B cell (primary cell): ENCODE data around the gene RRM1. TPM values are rescaled to one million over a fixed set of nuclear protein-coding genes. Genes with fewer than 3 reads are reported as not detected.

Experiments used
- ATAC-seq: fragments of 200-7000 bp; cut with Tn5 transposase; one replicate; pipeline ENCODE4 v1.10.0; 2021; ENCODE audit warnings: low read depth, mild to moderate bottlenecking, moderate number of reproducible peaks, moderate library complexity
- CTCF ChIA-PET: fragments of 350-600 bp; sonication (Branson Sonifier 250); formaldehyde crosslinking; loops from one replicate; lab custom pipeline; 2021; ENCODE audit warnings: antibody characterized with exemption, inconsistent platforms; lab: Charles Lee
- POLR2A ChIA-PET: fragments of 350-600 bp; sonication (Branson Sonifier 250); formaldehyde crosslinking; loops from one replicate; lab custom pipeline; 2021; ENCODE audit warnings: antibody characterized with exemption; lab: Charles Lee
- DNase-seq: peaks from one replicate; pipeline ENCODE4 v3.0.0; 2013
- H2AFZ ChIP-seq: 2 replicates; pipeline ENCODE4 v1.6.1; 2012; ENCODE audit warnings: mild to moderate bottlenecking, low read depth, low read length; ENCODE audit not compliant: insufficient read depth, poor library complexity, severe bottlenecking
- H3K27ac ChIP-seq, 2 donors: 1 replicate in 1 of 2; 2 replicates in 1 of 2; pipeline ENCODE4 v1.5.1; 2012 to 2013; ENCODE audit warnings: low read length in 2 of 2, mild to moderate bottlenecking in 2 of 2, moderate library complexity in 1 of 2
- H3K27me3 ChIP-seq, 4 experiments: fragments of 200-600 bp in 1 of 4; sonication (generic) in 1 of 4; replicated peaks in 1 of 4; 1 replicate in 2 of 4; 2 replicates in 2 of 4; pipeline versions ENCODE4 v1.6.1 to v1.7.0; 2013 to 2016; ENCODE audit warnings: low read length in 3 of 4, mild to moderate bottlenecking in 2 of 4, mixed read lengths in 1 of 4, moderate library complexity in 1 of 4; ENCODE audit not compliant: insufficient read depth in 4 of 4, control insufficient read depth in 3 of 4; ENCODE audit errors: control extremely low read depth in 1 of 4
- H3K36me3 ChIP-seq, 2 experiments: replicated peaks in 1 of 2; 1 replicate in 1 of 2; 2 replicates in 1 of 2; pipeline versions ENCODE4 v1.6.1 to v1.7.1; 2013; ENCODE audit warnings: low read length in 1 of 2; ENCODE audit not compliant: insufficient read depth in 2 of 2, control insufficient read depth in 1 of 2; ENCODE audit errors: control extremely low read depth in 1 of 2, extremely low read depth in 1 of 2
- H3K4me1 ChIP-seq, 2 donors: fragments of 200-600 bp in 1 of 2; sonication (generic) in 1 of 2; 1 replicate in 1 of 2; 2 replicates in 1 of 2; pipeline versions ENCODE4 v1.5.1 to v1.6.1; 2013 to 2017; ENCODE audit warnings: low read length in 2 of 2; ENCODE audit not compliant: control insufficient read depth in 2 of 2, insufficient read depth in 2 of 2
- H3K4me2 ChIP-seq: replicated peaks from 2 replicates; pipeline ENCODE3; 2012; ENCODE audit warnings: mild to moderate bottlenecking, low read depth, low read length; ENCODE audit not compliant: poor library complexity, severe bottlenecking
- H3K4me3 ChIP-seq, 5 experiments: fragments of 200-600 bp in 1 of 5; sonication (generic) in 1 of 5; 1 replicate in 3 of 5; 2 replicates in 2 of 5; pipeline versions ENCODE4 v1.5.1 to v1.7.0; 2011 to 2016; ENCODE audit warnings: low read length in 4 of 5, mild to moderate bottlenecking in 4 of 5, low read depth in 2 of 5, control low read depth in 1 of 5, moderate library complexity in 1 of 5; ENCODE audit not compliant: insufficient read depth in 1 of 5; ENCODE audit errors: control extremely low read depth in 1 of 5, extremely low read depth in 1 of 5
- H3K79me2 ChIP-seq: fragments of 200-600 bp; sonication (generic); one replicate; pipeline ENCODE4 v1.6.0; 2016; ENCODE audit warnings: low read length; ENCODE audit not compliant: control insufficient read depth, insufficient read depth
- H3K9ac ChIP-seq: fragments of 200-600 bp; sonication (generic); 2 replicates; pipeline ENCODE4 v1.6.1; 2017; ENCODE audit warnings: mild to moderate bottlenecking, low read length, moderate library complexity
- H3K9me3 ChIP-seq, 3 donors: one replicate each; pipeline versions ENCODE4 v1.6.1 to v1.7.1; 2013; ENCODE audit warnings: low read length in 2 of 3; ENCODE audit not compliant: control insufficient read depth in 2 of 3, insufficient read depth in 1 of 3; ENCODE audit errors: control extremely low read depth in 1 of 3
- H4K20me1 ChIP-seq: 2 replicates; pipeline ENCODE4 v1.6.0; 2012; ENCODE audit warnings: mild to moderate bottlenecking, low read length; ENCODE audit not compliant: insufficient read depth, control insufficient read depth, poor library complexity, severe bottlenecking
- H3K27ac Mint-ChIP-seq: one replicate; pipeline ENCODE4 v1.8.0; 2021; ENCODE audit warnings: mixed read lengths
- H3K27me3 Mint-ChIP-seq: one replicate; pipeline ENCODE4 v1.8.0; 2021; ENCODE audit warnings: mixed read lengths
- H3K4me1 Mint-ChIP-seq: one replicate; pipeline ENCODE4 v1.8.0; 2021; ENCODE audit warnings: mixed read lengths
- H3K4me3 Mint-ChIP-seq: one replicate; pipeline ENCODE4 v1.8.0; 2021; ENCODE audit warnings: mixed read lengths
- H3K9me3 Mint-ChIP-seq: one replicate; pipeline ENCODE4 v1.8.0; 2022; ENCODE audit warnings: mixed read lengths; ENCODE audit not compliant: insufficient read depth
- EZH2 ChIP-seq: IDR thresholded peaks from 2 replicates; pipeline ENCODE4 v1.6.1; 2012; ENCODE audit warnings: borderline replicate concordance, low read depth, mild to moderate bottlenecking, moderate library complexity, low read length; ENCODE audit not compliant: insufficient read depth, poor library complexity, severe bottlenecking
- WGBS: methylation state at CpG from one replicate; pipeline ENCODE4 v1.1.5; 2013; ENCODE audit warnings: missing lambda C conversion rate; ENCODE audit not compliant: insufficient coverage; 5-methylcytosine and 5-hydroxymethylcytosine counted together
- intact Hi-C: fragments of 100-400 bp; cut with micrococcal nuclease; formaldehyde crosslinking; loops from one replicate; pipeline ENCODE4 v1.10.0; 2022
- polyA plus RNA-seq: library from polyadenylated mRNA; depleted of rRNA; stranded (reverse); fragments of >200 nt; gene quantifications from 2 replicates; pipeline ENCODE4 v1.2.3, GENCODE V29; 2012
- total RNA-seq, 2 donors: library from RNA; stranded (reverse); fragments of 120-200 nt in 1 of 2; gene quantifications; 1 replicate in 1 of 2; 2 replicates in 1 of 2; pipeline versions ENCODE4 v1.2.3 to v1.2.4, GENCODE V29; 2013 to 2022
- TF ChIP-seq, protein P1 (sequence below): fragments of 200-600 bp; IDR thresholded peaks from one replicate; pipeline ENCODE4 v1.8.0; 2022; ENCODE audit warnings: antibody characterized with exemption, mild to moderate bottlenecking

The RRM1 gene
- total and polyA plus RNA-seq, 2 donors (not counting 1 experiment from before 2014, with no cell fraction given), result 6.0 to 24.5 TPM

DNA sequence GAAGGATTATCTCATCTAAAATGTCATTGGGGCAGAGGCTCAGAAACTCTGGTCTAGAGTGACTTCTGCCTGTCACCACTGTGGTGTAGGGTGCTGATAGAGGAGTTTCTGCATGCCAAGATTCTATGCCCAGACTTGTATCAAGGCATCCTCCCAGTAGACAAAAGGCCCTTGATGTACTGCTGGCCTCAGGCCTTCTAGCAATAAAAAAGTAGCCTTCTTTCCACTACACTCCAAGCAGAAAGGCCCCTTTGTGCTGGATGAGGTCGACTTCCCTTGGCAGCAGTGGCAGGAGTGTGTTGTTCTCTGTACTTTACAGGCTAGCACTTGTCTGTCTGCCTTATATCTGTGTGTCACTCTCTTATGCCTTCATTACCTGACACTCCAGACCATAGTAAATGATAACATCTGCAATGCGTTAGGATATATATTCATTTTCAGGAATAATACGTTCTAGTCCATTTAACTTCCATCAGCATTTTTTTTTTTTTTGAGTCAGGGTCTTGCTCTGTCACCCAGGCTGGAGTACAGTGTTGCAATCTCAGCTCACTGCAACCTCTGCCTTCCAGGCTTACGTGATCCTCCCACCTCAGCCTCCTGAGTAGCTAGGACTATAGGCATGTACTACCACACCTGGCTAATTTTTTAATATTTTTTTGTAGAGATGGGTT, 49.5 kb upstream of the RRM1 start:
- peak overlapping the region; percentile 20 for H3K27ac Mint-ChIP-seq
- H4K20me1 ChIP-seq, result peaks cover 39% of the 10 kb centered on the region
- no peak overlapping the region for H3K4me3 ChIP-seq
- no peak for ATAC-seq
- peaks cover 38% of the 10 kb centered on the region for H3K79me2 ChIP-seq
- H3K27me3 Mint-ChIP-seq, result no peaks in the 10 kb centered on the region
- CTCF ChIA-PET, result interaction anchor here (1.1 to 4.6 kb wide), 4 partner anchors 13 to 195 kb away, joined by 6 to 24 read pairs (median 8); partner anchors contain the start of gene STIM1
- POLR2A ChIA-PET, result no interaction called here
- 0% methylated on average over 1 of the region's 4 CpGs for WGBS
- no peak overlapping the region for H2AFZ ChIP-seq
- H3K4me1 ChIP-seq, result no peaks in the 10 kb centered on the region
- no peak overlapping the region for H3K27ac ChIP-seq
- no peak for DNase-seq
- H3K4me3 Mint-ChIP-seq, result no peak overlapping the region
- no peak overlapping the region for H3K4me2 ChIP-seq
- no peaks in the 10 kb centered on the region for H3K9me3 Mint-ChIP-seq
- intact Hi-C loops, result no loop called here
- no peaks in the 10 kb centered on the region for H3K27me3 ChIP-seq
- H3K4me1 Mint-ChIP-seq, result peaks cover 9% of the 10 kb centered on the region
- H3K9me3 ChIP-seq, result no peaks in the 10 kb centered on the region
- no peak overlapping the region for H3K9ac ChIP-seq
- TF ChIP-seq EZH2, result no peak
- TF ChIP-seq, protein P1, sequence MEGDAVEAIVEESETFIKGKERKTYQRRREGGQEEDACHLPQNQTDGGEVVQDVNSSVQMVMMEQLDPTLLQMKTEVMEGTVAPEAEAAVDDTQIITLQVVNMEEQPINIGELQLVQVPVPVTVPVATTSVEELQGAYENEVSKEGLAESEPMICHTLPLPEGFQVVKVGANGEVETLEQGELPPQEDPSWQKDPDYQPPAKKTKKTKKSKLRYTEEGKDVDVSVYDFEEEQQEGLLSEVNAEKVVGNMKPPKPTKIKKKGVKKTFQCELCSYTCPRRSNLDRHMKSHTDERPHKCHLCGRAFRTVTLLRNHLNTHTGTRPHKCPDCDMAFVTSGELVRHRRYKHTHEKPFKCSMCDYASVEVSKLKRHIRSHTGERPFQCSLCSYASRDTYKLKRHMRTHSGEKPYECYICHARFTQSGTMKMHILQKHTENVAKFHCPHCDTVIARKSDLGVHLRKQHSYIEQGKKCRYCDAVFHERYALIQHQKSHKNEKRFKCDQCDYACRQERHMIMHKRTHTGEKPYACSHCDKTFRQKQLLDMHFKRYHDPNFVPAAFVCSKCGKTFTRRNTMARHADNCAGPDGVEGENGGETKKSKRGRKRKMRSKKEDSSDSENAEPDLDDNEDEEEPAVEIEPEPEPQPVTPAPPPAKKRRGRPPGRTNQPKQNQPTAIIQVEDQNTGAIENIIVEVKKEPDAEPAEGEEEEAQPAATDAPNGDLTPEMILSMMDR, result no peak
- peaks cover 2 to 9% of the 10 kb centered on the region in 2 experiments for H3K36me3 ChIP-seq

DNA sequence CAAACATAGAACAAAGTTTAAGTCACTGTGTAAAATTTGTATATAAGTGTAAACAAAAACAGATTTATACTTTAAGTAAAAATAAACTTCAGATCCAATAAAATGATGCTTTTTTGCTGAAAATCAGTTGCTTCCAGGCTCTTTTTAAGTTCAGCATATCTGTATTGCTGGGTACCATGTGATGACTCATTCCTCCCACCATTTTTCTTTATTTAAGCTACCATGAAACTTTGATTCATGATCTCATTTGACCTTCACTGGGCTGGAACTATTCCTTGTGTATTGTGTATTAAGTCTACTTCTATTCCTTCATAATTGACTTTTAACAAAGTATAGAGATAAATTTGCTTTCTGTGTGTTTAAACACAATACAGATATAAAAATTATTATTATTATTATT, 46.3 kb upstream of the RRM1 start:
- Histone ChIP-seq H3K79me2 (peaks cover 19% of the 10 kb centered on the region), H3K27ac (no peak overlapping the region), H3K36me3 (peaks cover 0 to 9% of the 10 kb centered on the region in 2 experiments), H3K9ac (no peak overlapping the region), H4K20me1 (peaks cover 19% of the 10 kb centered on the region), H3K27me3 (no peaks in the 10 kb centered on the region), H3K4me2 (no peak overlapping the region), H3K4me1 (no peaks in the 10 kb centered on the region), H3K4me3 (no peak overlapping the region), H3K9me3 (no peaks in the 10 kb centered on the region), H2AFZ (no peak overlapping the region)
- ATAC-seq (no peak), DNase-seq (no peak)
- Mint-ChIP-seq H3K4me3 (no peak overlapping the region), H3K27me3 (no peaks in the 10 kb centered on the region), H3K4me1 (peaks cover 7% of the 10 kb centered on the region), H3K27ac (no peak overlapping the region), H3K9me3 (no peaks in the 10 kb centered on the region)
- TF ChIP-seq, protein P1, result no peak
- no peak for TF ChIP-seq EZH2
- POLR2A ChIA-PET, result no interaction called here
- CTCF ChIA-PET, result interaction anchor here (1.1 to 2.8 kb wide), 2 partner anchors 195 to 198 kb away, joined by 3 to 11 read pairs; no protein-coding TSS in a partner anchor
- intact Hi-C loops, result no loop called here
